Uterus (tissue), 2 donors: ENCODE data around the gene ARHGAP44.
"Not testable (repeated sequence)": the region's sequence is repeated elsewhere in the genome, so short reads cannot be mapped to it uniquely, and the experiment has no call there.

Experiments used
- POLR2A ChIP-seq, 2 donors: fragments of 450-650 bp; IDR thresholded peaks; one replicate each; pipeline ENCODE4 v1.6.1; 2016; ENCODE audit warnings: antibody characterized with exemption in 2 of 2, mild to moderate bottlenecking in 1 of 2, moderate library complexity in 1 of 2
- TF ChIP-seq, protein P1 (sequence below), 4 experiments: fragments of 200-600 bp in 2 of 4; fragments of 450-650 bp in 2 of 4; sonication (generic) in 2 of 4; IDR thresholded peaks; one replicate each; pipeline ENCODE4 v1.5.1; 2016 to 2019; ENCODE audit warnings: antibody characterized with exemption in 4 of 4, mild to moderate bottlenecking in 2 of 4, moderate library complexity in 1 of 4

- TF ChIP-seq, protein P1, sequence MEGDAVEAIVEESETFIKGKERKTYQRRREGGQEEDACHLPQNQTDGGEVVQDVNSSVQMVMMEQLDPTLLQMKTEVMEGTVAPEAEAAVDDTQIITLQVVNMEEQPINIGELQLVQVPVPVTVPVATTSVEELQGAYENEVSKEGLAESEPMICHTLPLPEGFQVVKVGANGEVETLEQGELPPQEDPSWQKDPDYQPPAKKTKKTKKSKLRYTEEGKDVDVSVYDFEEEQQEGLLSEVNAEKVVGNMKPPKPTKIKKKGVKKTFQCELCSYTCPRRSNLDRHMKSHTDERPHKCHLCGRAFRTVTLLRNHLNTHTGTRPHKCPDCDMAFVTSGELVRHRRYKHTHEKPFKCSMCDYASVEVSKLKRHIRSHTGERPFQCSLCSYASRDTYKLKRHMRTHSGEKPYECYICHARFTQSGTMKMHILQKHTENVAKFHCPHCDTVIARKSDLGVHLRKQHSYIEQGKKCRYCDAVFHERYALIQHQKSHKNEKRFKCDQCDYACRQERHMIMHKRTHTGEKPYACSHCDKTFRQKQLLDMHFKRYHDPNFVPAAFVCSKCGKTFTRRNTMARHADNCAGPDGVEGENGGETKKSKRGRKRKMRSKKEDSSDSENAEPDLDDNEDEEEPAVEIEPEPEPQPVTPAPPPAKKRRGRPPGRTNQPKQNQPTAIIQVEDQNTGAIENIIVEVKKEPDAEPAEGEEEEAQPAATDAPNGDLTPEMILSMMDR (IDR thresholded peaks at IDR 0.05): not testable (repeated sequence)
- TF ChIP-seq POLR2A (IDR thresholded peaks at IDR 0.05): not testable (repeated sequence)
Measured at GRCh38 chr17:12879096-12879495, 89.8 kb downstream of the ARHGAP44 start.
